Measurements from ENCODE around the gene MTFR1L.

- TF ChIP-seq POLR2A (IDR thresholded peaks at IDR 0.05) (no peak), POLR2AphosphoS5 (IDR thresholded peaks at IDR 0.05) (no peak)
- TF ChIP-seq, protein P1, sequence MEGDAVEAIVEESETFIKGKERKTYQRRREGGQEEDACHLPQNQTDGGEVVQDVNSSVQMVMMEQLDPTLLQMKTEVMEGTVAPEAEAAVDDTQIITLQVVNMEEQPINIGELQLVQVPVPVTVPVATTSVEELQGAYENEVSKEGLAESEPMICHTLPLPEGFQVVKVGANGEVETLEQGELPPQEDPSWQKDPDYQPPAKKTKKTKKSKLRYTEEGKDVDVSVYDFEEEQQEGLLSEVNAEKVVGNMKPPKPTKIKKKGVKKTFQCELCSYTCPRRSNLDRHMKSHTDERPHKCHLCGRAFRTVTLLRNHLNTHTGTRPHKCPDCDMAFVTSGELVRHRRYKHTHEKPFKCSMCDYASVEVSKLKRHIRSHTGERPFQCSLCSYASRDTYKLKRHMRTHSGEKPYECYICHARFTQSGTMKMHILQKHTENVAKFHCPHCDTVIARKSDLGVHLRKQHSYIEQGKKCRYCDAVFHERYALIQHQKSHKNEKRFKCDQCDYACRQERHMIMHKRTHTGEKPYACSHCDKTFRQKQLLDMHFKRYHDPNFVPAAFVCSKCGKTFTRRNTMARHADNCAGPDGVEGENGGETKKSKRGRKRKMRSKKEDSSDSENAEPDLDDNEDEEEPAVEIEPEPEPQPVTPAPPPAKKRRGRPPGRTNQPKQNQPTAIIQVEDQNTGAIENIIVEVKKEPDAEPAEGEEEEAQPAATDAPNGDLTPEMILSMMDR (IDR thresholded peaks at IDR 0.05): no peak
Measured at GRCh38 chr1:25844536-25845337, 25.0 kb downstream of the MTFR1L start.

All from breast epithelium (tissue), 3 donors.